GM12878 (cell line): ENCODE measurements around the gene NUPR1. TPM values are rescaled to one million over a fixed set of nuclear protein-coding genes. Genes with fewer than 3 reads are reported as not detected.

Experiments
- ATAC-seq: fragments of 200-7000 bp; cut with Tn5 transposase; 3 replicates; pipeline ENCODE4 v1.9.1; 2020; ENCODE audit warnings: mild to moderate bottlenecking, moderate library complexity
- BruUV-seq: library from RNA; stranded (reverse); fragments of 400-500 nt; replicated peaks from 2 replicates; lab custom pipeline; 2021; lab: Mats Ljungman, UMichigan
- CTCF ChIA-PET: fragments of 300-600 bp; sonication (Branson Sonifier 250); formaldehyde crosslinking; extraction: SDS; loops from one replicate; lab custom pipeline; 2021; ENCODE audit warnings: inconsistent platforms; lab: Yijun Ruan, JAX
- POLR2A ChIA-PET: fragments of 350-600 bp; formaldehyde crosslinking; extraction: SDS; loops from one replicate; lab custom pipeline; 2021; ENCODE audit warnings: inconsistent platforms; lab: Charles Lee
- RAD21 ChIA-PET: fragments of 300-600 bp; sonication (Branson Sonifier 250); formaldehyde crosslinking; loops from one replicate; lab custom pipeline; 2023; ENCODE audit warnings: antibody characterized with exemption; ENCODE audit not compliant: unreplicated experiment; lab: Charles Lee
- SMC1A ChIA-PET: fragments of 300-600 bp; sonication (Branson Sonifier 250); formaldehyde crosslinking; loops from one replicate; lab custom pipeline; 2023; ENCODE audit not compliant: unreplicated experiment, uncharacterized antibody; lab: Charles Lee
- DNase-seq: peaks from one replicate; pipeline ENCODE4 v3.0.0-alpha.2; 2011; ENCODE audit warnings: low read depth, low spot score
- FAIRE-seq: peaks from 3 replicates; lab custom pipeline; 2011; peaks lifted over from hg19 to GRCh38; lab: Jason Lieb, UNC
- H2AFZ ChIP-seq: 2 replicates; pipeline ENCODE4 v1.6.0; 2011; ENCODE audit warnings: low read depth, low read length, control low read depth; ENCODE audit not compliant: control insufficient read depth
- H3K27ac ChIP-seq: 2 replicates; pipeline ENCODE4 v1.5.1; 2011; ENCODE audit warnings: control low read depth; ENCODE audit not compliant: control insufficient read depth, insufficient read depth
- H3K27me3 ChIP-seq, 2 experiments: replicated peaks in 1 of 2; 2 replicates each; pipeline versions ENCODE4 v1.6.0 to v1.6.1; 2011; ENCODE audit warnings: low read length in 1 of 2; ENCODE audit not compliant: control insufficient read depth in 2 of 2, insufficient read depth in 2 of 2
- H3K36me3 ChIP-seq, 2 experiments: 2 replicates each; pipeline ENCODE4 v1.5.1; 2011; ENCODE audit warnings: low read length in 1 of 2; ENCODE audit not compliant: control insufficient read depth in 2 of 2, insufficient read depth in 2 of 2
- H3K4me1 ChIP-seq: 2 replicates; pipeline ENCODE4 v1.6.1; 2011; ENCODE audit warnings: mild to moderate bottlenecking, low read length, moderate library complexity, mixed read lengths; ENCODE audit not compliant: control insufficient read depth, insufficient read depth
- H3K4me2 ChIP-seq: 2 replicates; pipeline ENCODE4 v1.6.0; 2011; ENCODE audit warnings: control low read depth; ENCODE audit not compliant: control insufficient read depth, insufficient read depth
- H3K4me3 ChIP-seq: fragments of 200-600 bp; sonication (generic); 2 replicates; pipeline ENCODE4 v1.5.1; 2016
- H3K79me2 ChIP-seq: 2 replicates; pipeline ENCODE4 v1.6.0; 2011; ENCODE audit warnings: low read length; ENCODE audit not compliant: control insufficient read depth, insufficient read depth
- H3K9ac ChIP-seq: 2 replicates; pipeline ENCODE4 v1.8.0; 2011; ENCODE audit warnings: low read length, control low read depth, mixed read lengths; ENCODE audit not compliant: control insufficient read depth, insufficient read depth
- H3K9me3 ChIP-seq: replicated peaks from 3 replicates; pipeline ENCODE4 v1.5.1; 2011; ENCODE audit warnings: mild to moderate bottlenecking, low read length; ENCODE audit not compliant: control insufficient read depth, insufficient read depth
- H4K20me1 ChIP-seq: 2 replicates; pipeline ENCODE4 v1.6.0; 2011; ENCODE audit not compliant: control insufficient read depth, insufficient read depth
- FOXK2 ChIP-seq: fragments of 450-650 bp; IDR thresholded peaks from 2 replicates; pipeline ENCODE4 v1.6.1; 2017; ENCODE audit warnings: mild to moderate bottlenecking, moderate library complexity
- GABPA ChIP-seq: IDR thresholded peaks from 2 replicates; pipeline ENCODE4 v1.6.1; 2014; ENCODE audit warnings: antibody characterized with exemption, low read depth, mild to moderate bottlenecking, inconsistent platforms
- GATAD2B ChIP-seq: fragments of 450-650 bp; conservative IDR thresholded peaks from 2 replicates; pipeline ENCODE4 v1.6.1; 2017; ENCODE audit warnings: low read depth, mild to moderate bottlenecking, moderate library complexity
- KAT2A ChIP-seq: conservative IDR thresholded peaks from 2 replicates; pipeline ENCODE4 v1.6.1; 2011; ENCODE audit warnings: low read depth, low read length; ENCODE audit not compliant: control insufficient read depth
- NFYA ChIP-seq: IDR thresholded peaks from 2 replicates; pipeline ENCODE4 v1.6.1; 2011; ENCODE audit warnings: low read depth, mild to moderate bottlenecking, low read length, improper control_type of control experiment, borderline replicate concordance
- NR2C2 ChIP-seq: IDR thresholded peaks from 2 replicates; pipeline ENCODE4 v1.6.1; 2011; ENCODE audit warnings: borderline replicate concordance, low read depth; ENCODE audit not compliant: control insufficient read depth, insufficient read length
- PAX8 ChIP-seq: fragments of 450-650 bp; IDR thresholded peaks from 2 replicates; pipeline ENCODE4 v1.6.1; 2017; ENCODE audit warnings: mild to moderate bottlenecking, moderate library complexity
- ZNF622 ChIP-seq: fragments of 450-650 bp; IDR thresholded peaks from 2 replicates; pipeline ENCODE4 v1.6.1; 2017; ENCODE audit warnings: mild to moderate bottlenecking, inconsistent platforms
- WGBS: methylation state at CpG from one replicate; pipeline ENCODE4 v1.1.6; 2016; ENCODE audit warnings: low lambda C conversion rate; ENCODE audit not compliant: insufficient replicate concordance, insufficient coverage; ENCODE audit errors: missing lambda C conversion rate; 5-methylcytosine and 5-hydroxymethylcytosine counted together
- in situ Hi-C: fragments of 300-500 bp; cut with MboI; formaldehyde crosslinking; loops from 9 replicates; pipeline ENCODE4 v1.14.3; 2018; ENCODE audit warnings: mixed read lengths
- intact Hi-C: fragments of 100-400 bp; cut with micrococcal nuclease; formaldehyde crosslinking; loops from one replicate; pipeline ENCODE4 v1.14.2; 2022; ENCODE audit not compliant: unreplicated experiment
- polyA plus RNA-seq, 11 experiments: library from polyadenylated mRNA; depleted of rRNA in 4 of 11; unstranded in 6 of 11; stranded (reverse) in 5 of 11; fragments of >200 nt; fragmentation: Nextera tagmentation in 4 of 11; fragmentation: Illumina TruSeq in 1 of 11; extraction: Ambion mirVana in 4 of 11; extraction: Trizol in 1 of 11; gene quantifications; 1 replicate in 1 of 11; 2 replicates in 10 of 11; pipeline versions ENCODE4 v1.2.1 to v1.2.3, GENCODE V29; 2011 to 2016; ENCODE audit warnings: inconsistent platforms in 2 of 11, missing spikeins in 2 of 11, low read depth in 1 of 11
- total RNA-seq, 4 experiments: library from RNA; depleted of rRNA in 3 of 4; stranded (reverse); fragments of >200 nt in 3 of 4; fragmentation: Illumina TruSeq in 1 of 4; extraction: Trizol in 1 of 4; gene quantifications; 2 replicates each; pipeline versions ENCODE4 v1.2.1 to v1.2.3, GENCODE V29; 2013 to 2021
- TF ChIP-seq, protein P1 (sequence below): IDR thresholded peaks from 2 replicates; pipeline ENCODE4 v1.6.1; 2011; ENCODE audit warnings: mild to moderate bottlenecking, low read depth, low read length, moderate library complexity; ENCODE audit not compliant: insufficient replicate concordance

NUPR1 gene
- total and polyA plus RNA-seq, 10 of the 15 experiments (the other 5 are each of a cell fraction or from before 2014, with no cell fraction given) = 0.04 to 0.78 (median 0.17) TPM; not detected in 2

DNA sequence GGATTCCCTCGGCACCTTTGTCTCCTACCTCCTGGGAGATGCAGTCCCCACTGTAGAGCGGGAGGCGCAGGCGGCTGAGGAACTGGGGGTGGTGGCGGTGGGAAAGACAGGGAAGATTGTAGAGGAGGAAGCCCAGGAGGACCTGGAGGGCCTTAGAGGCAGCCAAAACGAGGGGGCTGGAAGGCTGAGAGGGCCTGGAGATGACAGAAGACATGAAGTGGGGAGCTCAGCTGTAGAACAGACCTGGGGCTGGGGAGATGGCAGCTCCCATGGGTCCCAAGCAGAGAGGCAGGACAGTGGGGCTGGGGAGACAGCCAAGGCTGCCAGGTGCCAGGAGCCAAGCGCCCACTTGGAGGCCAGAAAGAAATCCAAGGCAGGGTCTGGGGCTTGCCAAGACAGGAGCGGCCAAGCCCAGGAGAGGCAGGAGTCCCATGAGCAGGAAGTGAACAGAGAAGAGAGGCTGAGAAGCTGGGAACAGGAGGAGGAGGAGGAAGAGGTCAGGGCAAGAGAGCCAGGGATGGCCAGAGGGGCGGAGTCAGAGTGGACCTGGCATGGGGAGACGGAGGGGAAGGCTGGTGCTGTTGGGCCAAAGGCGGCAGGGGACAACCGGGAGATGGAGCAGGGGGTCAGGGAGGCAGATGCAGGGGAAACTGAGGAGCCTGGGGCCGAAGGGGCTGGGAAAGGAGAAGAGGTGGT lies 43.5 kb downstream of the NUPR1 start:
- Histone ChIP-seq H3K79me2 (peaks cover 6% of the 10 kb centered on the region), H3K27ac (peak overlapping the region; percentile 91), H3K36me3 (no peaks in the 10 kb centered on the region), H4K20me1 (no peaks in the 10 kb centered on the region), H3K4me1 (peaks cover 30% of the 10 kb centered on the region), H3K27me3 (no peaks in the 10 kb centered on the region), H3K9me3 (no peaks in the 10 kb centered on the region), H3K4me2 (peak overlapping the region; percentile 98; the same call in 1 of the 2 replicates), H3K4me3 (no peak overlapping the region), H2AFZ (peak overlapping the region; percentile 90; the same call in 1 of the 2 replicates), H3K9ac (peak overlapping the region; percentile 77; the same call in 1 of the 2 replicates)
- no peak for ATAC-seq
- DNase-seq = no peak
- ChIA-PET SMC1A (no interaction called here), RAD21 (interaction anchor here (1.3 kb wide), 1 partner anchor 8 kb away, joined by 3 read pairs; no protein-coding TSS in a partner anchor), CTCF (interaction anchor here (1.7 kb wide), 1 partner anchor 12 kb away, joined by 5 read pairs; no protein-coding TSS in a partner anchor), POLR2A (interaction anchor here (0.6 to 1.2 kb wide), 2 partner anchors 12 to 19 kb away, joined by 3 read pairs; partner anchors contain the start of gene IL27)
- in situ Hi-C loops = no loop called here
- no peak for FAIRE-seq
- 83% methylated on average over 10 of the region's 13 CpGs for WGBS
- TF ChIP-seq FOXK2 (no peak), NR2C2 (no peak), KAT2A (no peak), GATAD2B (no peak), PAX8 (no peak), ZNF622 (no peak), GABPA (no peak), NFYA (no peak)
- TF ChIP-seq, protein P1, sequence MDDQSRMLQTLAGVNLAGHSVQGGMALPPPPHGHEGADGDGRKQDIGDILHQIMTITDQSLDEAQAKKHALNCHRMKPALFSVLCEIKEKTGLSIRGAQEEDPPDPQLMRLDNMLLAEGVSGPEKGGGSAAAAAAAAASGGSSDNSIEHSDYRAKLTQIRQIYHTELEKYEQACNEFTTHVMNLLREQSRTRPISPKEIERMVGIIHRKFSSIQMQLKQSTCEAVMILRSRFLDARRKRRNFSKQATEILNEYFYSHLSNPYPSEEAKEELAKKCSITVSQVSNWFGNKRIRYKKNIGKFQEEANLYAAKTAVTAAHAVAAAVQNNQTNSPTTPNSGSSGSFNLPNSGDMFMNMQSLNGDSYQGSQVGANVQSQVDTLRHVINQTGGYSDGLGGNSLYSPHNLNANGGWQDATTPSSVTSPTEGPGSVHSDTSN = no peak
- intact Hi-C loops = loop anchor here (10.0 kb wide), 1 partner anchor 430 kb away; the partner anchor contains the start of gene RABEP2
- TSS peak; percentile 60 for BruUV-seq
